ENCODE results near the gene ZNRF3.

- no peak for TF ChIP-seq CTCF (IDR thresholded peaks at IDR 0.05)
- no peak for TF ChIP-seq POLR2A (IDR thresholded peaks at IDR 0.05)
Measured at GRCh38 chr22:28939932-28940331, 56.6 kb downstream of the ZNRF3 start.

All from uterus (tissue), 2 donors.